Liver (tissue), 9 donors: ENCODE measurements around the gene ADPRS. TPM values are rescaled to one million over a fixed set of nuclear protein-coding genes. Genes with fewer than 3 reads are reported as not detected.

Experiments used
- DNase-seq: peaks from one replicate; pipeline ENCODE4 v3.0.0-alpha.2; 2017; ENCODE audit warnings: low spot score
- H3K27ac ChIP-seq, 2 donors: one replicate each; pipeline ENCODE4 v1.7.0; 2013; ENCODE audit warnings: inconsistent platforms in 2 of 2, low read length in 2 of 2, control low read depth in 1 of 2, low read depth in 1 of 2, mild to moderate bottlenecking in 1 of 2
- H3K27me3 ChIP-seq, 4 donors: one replicate each; pipeline versions ENCODE4 v1.6.1 to v1.7.0; 2013; ENCODE audit warnings: low read length in 3 of 4, inconsistent platforms in 1 of 4, mild to moderate bottlenecking in 1 of 4, moderate library complexity in 1 of 4; ENCODE audit not compliant: control insufficient read depth in 4 of 4, insufficient read depth in 4 of 4
- H3K36me3 ChIP-seq, 4 donors: one replicate each; pipeline versions ENCODE4 v1.6.1 to v1.7.0; 2013; ENCODE audit warnings: low read length in 3 of 4, mild to moderate bottlenecking in 3 of 4, low read depth in 1 of 4, moderate library complexity in 1 of 4; ENCODE audit not compliant: control insufficient read depth in 4 of 4, insufficient read depth in 3 of 4
- H3K4me1 ChIP-seq, 4 donors: one replicate each; pipeline versions ENCODE4 v1.6.1 to v1.7.0; 2013; ENCODE audit warnings: low read length in 3 of 4, mild to moderate bottlenecking in 3 of 4, moderate library complexity in 1 of 4; ENCODE audit not compliant: control insufficient read depth in 4 of 4, insufficient read depth in 4 of 4
- H3K4me3 ChIP-seq, 3 donors: one replicate each; pipeline versions ENCODE4 v1.6.1 to v1.7.0; 2013; ENCODE audit warnings: low read length in 3 of 3, control low read depth in 1 of 3, low read depth in 1 of 3, mild to moderate bottlenecking in 1 of 3
- H3K9ac ChIP-seq, 2 donors: one replicate each; pipeline ENCODE4 v1.7.0; 2013; ENCODE audit warnings: low read length in 2 of 2, mild to moderate bottlenecking in 2 of 2, moderate library complexity in 2 of 2, control low read depth in 1 of 2, low read depth in 1 of 2
- H3K9me3 ChIP-seq, 4 donors: one replicate each; pipeline versions ENCODE4 v1.6.1 to v1.7.0; 2013; ENCODE audit warnings: low read length in 3 of 4; ENCODE audit not compliant: control insufficient read depth in 4 of 4
- ATF3 ChIP-seq: IDR thresholded peaks from 2 replicates; pipeline ENCODE4 v1.6.1; 2016; ENCODE audit warnings: antibody characterized with exemption
- CTCF ChIP-seq: fragments of 150-350 bp; IDR thresholded peaks from 2 replicates; pipeline ENCODE4 v1.5.1; 2017; ENCODE audit warnings: improper control_type of control experiment, low read depth, low read length; ENCODE audit not compliant: missing input control
- EGR1 ChIP-seq, 2 donors: IDR thresholded peaks; 2 replicates each; pipeline ENCODE4 v1.6.1; 2016 to 2018; ENCODE audit warnings: antibody characterized with exemption in 2 of 2, low read depth in 2 of 2
- FOXA1 ChIP-seq: IDR thresholded peaks from 2 replicates; pipeline ENCODE4 v1.6.1; 2016; ENCODE audit warnings: antibody characterized with exemption
- FOXA2 ChIP-seq: IDR thresholded peaks from 2 replicates; pipeline ENCODE4 v1.6.1; 2016; ENCODE audit warnings: antibody characterized with exemption
- GABPA ChIP-seq, 2 donors: IDR thresholded peaks in 1 of 2; conservative IDR thresholded peaks in 1 of 2; 2 replicates each; pipeline ENCODE4 v1.6.1; 2016; ENCODE audit warnings: antibody characterized with exemption in 2 of 2, mild to moderate bottlenecking in 1 of 2, moderate library complexity in 1 of 2
- HNF4A ChIP-seq, 2 donors: conservative IDR thresholded peaks; 2 replicates each; pipeline ENCODE4 v1.6.1; 2016; ENCODE audit warnings: antibody characterized with exemption in 2 of 2, mild to moderate bottlenecking in 2 of 2
- HNF4G ChIP-seq: IDR thresholded peaks from 2 replicates; pipeline ENCODE4 v1.6.1; 2016; ENCODE audit warnings: antibody characterized with exemption
- JUND ChIP-seq, 2 donors: IDR thresholded peaks; 2 replicates each; pipeline ENCODE4 v1.6.1; 2016; ENCODE audit warnings: antibody characterized with exemption in 2 of 2
- MAX ChIP-seq: IDR thresholded peaks from 2 replicates; pipeline ENCODE4 v1.6.1; 2016; ENCODE audit warnings: antibody characterized with exemption
- NR2F2 ChIP-seq: IDR thresholded peaks from 2 replicates; pipeline ENCODE4 v1.6.1; 2016; ENCODE audit warnings: antibody characterized with exemption
- RAD21 ChIP-seq, 2 donors: IDR thresholded peaks; 2 replicates each; pipeline ENCODE4 v1.6.1; 2016; ENCODE audit warnings: antibody characterized with exemption in 2 of 2, mild to moderate bottlenecking in 2 of 2
- REST ChIP-seq: IDR thresholded peaks from 2 replicates; pipeline ENCODE4 v1.6.1; 2016; ENCODE audit warnings: antibody characterized with exemption, mild to moderate bottlenecking
- RXRA ChIP-seq, 2 donors: IDR thresholded peaks; 2 replicates each; pipeline ENCODE4 v1.6.1; 2017 to 2018; ENCODE audit warnings: antibody characterized with exemption in 2 of 2, mild to moderate bottlenecking in 1 of 2
- SP1 ChIP-seq: IDR thresholded peaks from 2 replicates; pipeline ENCODE4 v1.6.1; 2018; ENCODE audit warnings: antibody characterized with exemption, mild to moderate bottlenecking
- TAF1 ChIP-seq: conservative IDR thresholded peaks from 2 replicates; pipeline ENCODE4 v1.6.1; 2016; ENCODE audit warnings: antibody characterized with exemption, mild to moderate bottlenecking
- YY1 ChIP-seq: IDR thresholded peaks from 2 replicates; pipeline ENCODE4 v1.6.1; 2016; ENCODE audit warnings: antibody characterized with exemption, mild to moderate bottlenecking
- ZBTB33 ChIP-seq: IDR thresholded peaks from 2 replicates; pipeline ENCODE4 v1.6.1; 2016; ENCODE audit warnings: antibody characterized with exemption
- WGBS: extraction: QIAGEN DNeasy Blood & Tissue Kit; methylation state at CpG from one replicate; pipeline ENCODE4 v1.1.7; 2013; 5-methylcytosine and 5-hydroxymethylcytosine counted together
- polyA plus RNA-seq, 2 donors: library from polyadenylated mRNA; stranded (reverse) in 1 of 2; unstranded in 1 of 2; fragments of 200-250 nt in 1 of 2; fragments of >200 nt in 1 of 2; fragmentation: Nextera tagmentation in 1 of 2; extraction: Ambion mirVana in 1 of 2; gene quantifications; one replicate each; pipeline versions ENCODE4 v1.2.1 to v1.2.3, GENCODE V29; 2013 to 2015
- total RNA-seq, 2 donors: library from RNA; depleted of rRNA; stranded (reverse); fragments of >200 nt; gene quantifications; one replicate each; pipeline ENCODE4 v1.2.3, GENCODE V29; 2014
- donor health status: healthy.
- donor health status: healthy.
- donor health status: healthy.
- donor health status: healthy.
- donor health status: healthy.

Gene ADPRS
- total and polyA plus RNA-seq, 4 donors: 9.4 to 13.1 (median 11.0) TPM

- Histone ChIP-seq H3K4me1 (no peaks in the 10 kb centered on the region), H3K9ac (no peak overlapping the region), H3K36me3 (no peaks in the 10 kb centered on the region), H3K4me3 (no peak overlapping the region), H3K27ac (no peak overlapping the region), H3K9me3 (no peaks in the 10 kb centered on the region), H3K27me3 (no peaks in the 10 kb centered on the region)
- TF ChIP-seq GABPA (IDR thresholded peaks at IDR 0.05 in 1 of 2, conservative IDR thresholded peaks at IDR 0.05 in 1 of 2) (no peak), FOXA2 (no peak), ATF3 (no peak), ZBTB33 (no peak), HNF4G (no peak), NR2F2 (no peak), CTCF (no peak), TAF1 (no peak)
- WGBS: 75% methylated on average over 10 of the region's 10 CpGs
- no peak for DNase-seq
These were observed 29.9 kb downstream of the ADPRS start for GRCh38 chr1:36118447-36119204.

- no peak overlapping the region for H3K27ac ChIP-seq
These were observed 30.8 kb downstream of the ADPRS start for GRCh38 chr1:36119456-36119855.

More at GRCh38 chr1:36119456-36119855, 30.8 kb downstream of the ADPRS start:
- Histone ChIP-seq H3K36me3 (no peaks in the 10 kb centered on the region), H3K9me3 (no peaks in the 10 kb centered on the region), H3K4me3 (no peak overlapping the region), H3K9ac (no peak overlapping the region), H3K4me1 (no peaks in the 10 kb centered on the region), H3K27me3 (no peaks in the 10 kb centered on the region)
- DNase-seq: no peak
- no peak for TF ChIP-seq EGR1 (IDR thresholded peaks at IDR 0.05; ENCODE audit: low read depth in 2 of 2)
- TF ChIP-seq JUND (IDR thresholded peaks at IDR 0.05): no peak
- no peak for TF ChIP-seq HNF4A (conservative IDR thresholded peaks at IDR 0.05)
- no peak for TF ChIP-seq NR2F2
- TF ChIP-seq HNF4G: no peak
- TF ChIP-seq REST: no peak
- TF ChIP-seq CTCF: no peak
- TF ChIP-seq YY1: no peak
- TF ChIP-seq FOXA2: no peak
- TF ChIP-seq SP1: no peak
- TF ChIP-seq GABPA (IDR thresholded peaks at IDR 0.05 in 1 of 2, conservative IDR thresholded peaks at IDR 0.05 in 1 of 2): no peak
- no peak for TF ChIP-seq RXRA (IDR thresholded peaks at IDR 0.05)
- no peak for TF ChIP-seq RAD21 (IDR thresholded peaks at IDR 0.05)
- no peak for TF ChIP-seq TAF1
- no peak for TF ChIP-seq ZBTB33
- no peak for TF ChIP-seq MAX
- TF ChIP-seq FOXA1: no peak
- 61% methylated on average over 9 of the region's 9 CpGs for WGBS
